Duodenal mucosa (tissue), 2 donors: ENCODE measurements around the gene WWOX.

Experiments used
- H3K27ac ChIP-seq: one replicate; pipeline ENCODE4 v1.7.0; 2013; ENCODE audit warnings: low read depth, low read length
- H3K27me3 ChIP-seq, 2 donors: one replicate each; pipeline ENCODE4 v1.7.0; 2013; ENCODE audit warnings: low read length in 2 of 2, control low read depth in 1 of 2; ENCODE audit not compliant: insufficient read depth in 2 of 2, control insufficient read depth in 1 of 2
- H3K36me3 ChIP-seq, 2 donors: one replicate each; pipeline ENCODE4 v1.7.0; 2013; ENCODE audit warnings: low read length in 2 of 2, control low read depth in 1 of 2; ENCODE audit not compliant: insufficient read depth in 2 of 2, control insufficient read depth in 1 of 2
- H3K4me1 ChIP-seq, 2 donors: one replicate each; pipeline ENCODE4 v1.7.0; 2013; ENCODE audit warnings: low read length in 2 of 2, control low read depth in 1 of 2; ENCODE audit not compliant: insufficient read depth in 2 of 2, control insufficient read depth in 1 of 2
- H3K4me3 ChIP-seq, 2 donors: one replicate each; pipeline ENCODE4 v1.7.0; 2013; ENCODE audit warnings: low read length in 2 of 2, low read depth in 1 of 2
- H3K9ac ChIP-seq, 2 donors: one replicate each; pipeline ENCODE4 v1.7.0; 2013; ENCODE audit warnings: low read length in 2 of 2, low read depth in 1 of 2
- H3K9me3 ChIP-seq, 2 donors: one replicate each; pipeline ENCODE4 v1.7.0; 2013; ENCODE audit warnings: low read length in 2 of 2, control low read depth in 1 of 2; ENCODE audit not compliant: control insufficient read depth in 1 of 2

Gene WWOX

GRCh38 chr16:79006765-79007164 is 907.3 kb downstream of the WWOX start:
- H3K36me3 ChIP-seq: no peaks in the 10 kb centered on the region

DNA sequence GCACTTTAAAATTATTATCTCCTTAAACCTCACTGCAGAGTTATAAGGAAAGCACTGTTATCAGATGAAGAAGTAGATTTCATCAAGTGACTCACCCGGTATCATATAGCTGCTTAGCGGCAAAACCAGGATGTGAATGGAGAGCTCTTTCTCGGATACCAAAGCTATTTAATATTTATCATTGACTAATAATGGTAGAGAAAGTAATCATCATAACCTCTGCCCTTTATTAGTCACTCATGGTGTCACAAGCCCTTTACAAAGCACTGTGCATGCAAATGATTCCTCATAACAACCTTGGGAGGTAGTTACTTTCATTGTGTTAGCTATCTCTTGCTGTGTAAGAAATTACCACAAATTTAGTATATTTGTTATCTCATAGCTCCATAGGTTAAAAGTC is 908.2 kb downstream of the WWOX start:
- Histone ChIP-seq H3K4me1 (no peaks in the 10 kb centered on the region), H3K27ac (no peak overlapping the region), H3K4me3 (no peak overlapping the region), H3K36me3 (no peaks in the 10 kb centered on the region), H3K9me3 (no peaks in the 10 kb centered on the region), H3K27me3 (no peaks in the 10 kb centered on the region), H3K9ac (no peak overlapping the region)

More at GRCh38 chr16:79006765-79007164, 907.3 kb downstream of the WWOX start:
- Histone ChIP-seq H3K9me3 (no peaks in the 10 kb centered on the region), H3K4me3 (no peak overlapping the region), H3K27ac (no peak overlapping the region), H3K27me3 (no peaks in the 10 kb centered on the region), H3K9ac (no peak overlapping the region), H3K4me1 (no peaks in the 10 kb centered on the region)

GRCh38 chr16:79008036-79008868 is 908.8 kb downstream of the WWOX start:
- Histone ChIP-seq H3K27me3 (no peaks in the 10 kb centered on the region), H3K4me3 (no peak overlapping the region), H3K36me3 (no peaks in the 10 kb centered on the region), H3K9me3 (no peaks in the 10 kb centered on the region), H3K27ac (no peak overlapping the region), H3K4me1 (no peaks in the 10 kb centered on the region), H3K9ac (no peak overlapping the region)

GRCh38 chr16:79008869-79009179 is 909.4 kb downstream of the WWOX start:
- H3K9me3 ChIP-seq: no peaks in the 10 kb centered on the region
- H3K4me3 ChIP-seq: no peak overlapping the region

GRCh38 chr16:79009896-79010295 is 910.4 kb downstream of the WWOX start:
- no peaks in the 10 kb centered on the region for H3K36me3 ChIP-seq
- H3K27me3 ChIP-seq: no peaks in the 10 kb centered on the region
- H3K4me3 ChIP-seq: no peak overlapping the region
- H3K9ac ChIP-seq: no peak overlapping the region
- H3K9me3 ChIP-seq: no peaks in the 10 kb centered on the region
- H3K27ac ChIP-seq: no peak overlapping the region
- no peaks in the 10 kb centered on the region for H3K4me1 ChIP-seq

More at GRCh38 chr16:79008869-79009179, 909.4 kb downstream of the WWOX start:
- Histone ChIP-seq H3K9ac (no peak overlapping the region), H3K4me1 (no peaks in the 10 kb centered on the region), H3K27ac (no peak overlapping the region), H3K36me3 (no peaks in the 10 kb centered on the region), H3K27me3 (no peaks in the 10 kb centered on the region)

DNA sequence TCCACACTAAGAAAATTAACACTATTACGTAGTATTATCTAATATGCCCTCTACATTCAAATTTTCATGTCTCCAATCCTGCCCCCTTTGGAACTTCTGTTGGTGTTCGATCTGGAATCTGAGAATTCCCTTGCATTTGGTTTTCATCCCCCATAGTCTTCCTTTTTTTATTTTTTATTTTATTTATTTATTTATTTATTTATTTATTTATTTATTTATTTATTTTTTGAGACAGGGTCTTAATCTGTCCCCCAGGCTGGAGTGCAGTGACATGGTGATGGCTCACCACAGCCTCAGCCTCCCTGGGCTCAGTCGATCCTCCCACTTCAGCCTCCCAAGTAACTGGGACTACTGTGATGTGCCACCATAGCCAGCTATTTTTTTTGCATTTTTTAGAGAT is 911.8 kb downstream of the WWOX start:
- Histone ChIP-seq H3K27me3 (no peaks in the 10 kb centered on the region), H3K9me3 (no peaks in the 10 kb centered on the region), H3K36me3 (no peaks in the 10 kb centered on the region), H3K27ac (no peak overlapping the region), H3K9ac (no peak overlapping the region), H3K4me1 (no peaks in the 10 kb centered on the region), H3K4me3 (no peak overlapping the region)

DNA sequence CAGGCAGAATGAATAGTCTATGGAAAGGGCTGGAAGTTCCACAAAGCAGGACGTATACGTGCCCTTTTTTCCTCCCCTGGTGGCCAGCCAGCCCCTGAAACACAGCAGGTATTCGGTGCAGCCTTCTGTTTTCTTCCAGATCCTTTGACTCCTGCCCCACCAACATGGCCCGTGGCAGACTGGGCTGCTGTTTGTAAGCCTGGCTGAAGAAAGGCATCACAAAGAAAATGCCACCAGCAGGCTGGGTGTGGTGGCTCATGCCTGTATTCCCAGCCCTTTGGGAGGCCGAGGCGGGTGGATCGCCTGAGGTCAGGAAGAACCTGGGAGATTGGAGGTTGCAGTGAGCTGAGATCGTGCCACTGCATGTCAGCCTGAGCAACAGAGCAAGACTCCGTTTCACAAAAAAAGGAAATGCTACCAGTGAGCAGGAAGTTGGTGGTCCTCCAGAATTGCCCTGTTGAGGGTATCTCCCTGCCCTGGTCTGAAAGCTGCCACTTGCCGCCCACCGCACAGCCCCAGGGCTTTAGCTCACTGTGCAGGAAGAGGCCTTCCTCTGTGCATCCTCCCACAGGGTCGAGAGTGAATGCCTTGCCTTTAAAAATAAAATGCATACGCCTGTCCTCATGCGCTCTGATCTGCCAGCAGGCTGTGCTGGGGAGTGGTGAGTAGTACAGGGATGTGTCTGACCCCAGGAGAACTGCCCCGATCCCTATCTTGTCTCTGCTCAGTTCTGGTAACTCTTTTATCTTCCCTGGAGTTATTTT is 913.4 kb downstream of the WWOX start:
- H3K9me3 ChIP-seq: no peaks in the 10 kb centered on the region
- H3K9ac ChIP-seq: no peak overlapping the region
- H3K27ac ChIP-seq: no peak overlapping the region
- H3K4me1 ChIP-seq: no peaks in the 10 kb centered on the region
- H3K27me3 ChIP-seq: no peaks in the 10 kb centered on the region
- H3K4me3 ChIP-seq: no peak overlapping the region
- H3K36me3 ChIP-seq: no peaks in the 10 kb centered on the region

DNA sequence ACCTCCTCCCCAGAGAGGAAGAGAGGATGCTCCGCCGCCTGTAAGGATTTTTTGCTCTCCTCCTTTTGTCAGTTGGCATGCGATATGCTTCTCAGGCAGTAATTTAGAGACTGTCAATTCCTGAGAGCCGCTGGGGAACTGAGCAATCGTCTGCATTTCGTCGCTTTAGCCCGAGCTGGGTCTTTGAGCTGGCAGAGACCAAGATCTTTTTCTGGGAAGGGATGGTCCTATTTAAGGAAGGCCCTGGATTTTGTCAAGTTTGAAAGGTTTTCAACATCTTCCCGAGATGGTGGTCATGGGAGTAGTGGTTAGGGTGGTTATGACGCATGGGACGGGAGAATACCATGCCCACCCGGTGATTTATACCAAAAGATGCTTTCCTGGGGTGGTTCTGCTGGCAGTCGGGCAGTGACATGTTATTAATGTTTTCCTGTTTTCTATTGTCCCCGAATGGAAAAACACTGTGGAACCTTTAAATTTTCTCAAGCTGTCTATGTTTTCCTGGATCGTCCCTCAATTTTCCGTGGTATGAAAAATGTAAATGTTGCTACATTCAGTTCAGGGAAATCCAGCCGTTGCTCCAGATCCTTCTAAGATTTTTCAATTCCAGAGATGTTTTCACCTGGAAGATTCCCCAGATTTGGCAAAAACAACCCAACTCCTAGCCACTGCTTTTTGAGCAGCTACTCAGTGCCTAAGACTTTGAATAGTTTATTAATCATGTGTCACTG is 914.6 kb downstream of the WWOX start:
- Histone ChIP-seq H3K36me3 (no peaks in the 10 kb centered on the region), H3K9me3 (no peaks in the 10 kb centered on the region), H3K9ac (no peak overlapping the region), H3K4me1 (no peaks in the 10 kb centered on the region), H3K27ac (no peak overlapping the region), H3K4me3 (no peak overlapping the region), H3K27me3 (no peaks in the 10 kb centered on the region)

- Histone ChIP-seq H3K27ac (no peak overlapping the region), H3K4me1 (no peaks in the 10 kb centered on the region), H3K9ac (no peak overlapping the region), H3K4me3 (no peak overlapping the region), H3K9me3 (no peaks in the 10 kb centered on the region), H3K27me3 (no peaks in the 10 kb centered on the region), H3K36me3 (no peaks in the 10 kb centered on the region)
Measured at GRCh38 chr16:79018650-79019429, 919.4 kb downstream of the WWOX start.
